ENCODE data around the gene AK9. TPM values are rescaled to one million over a fixed set of nuclear protein-coding genes. Genes with fewer than 3 reads are reported as not detected.
A peak's percentile ranks its signal among the peaks of the same experiment; 100 is the strongest.

AK9 gene
- polyA plus RNA-seq, 1 donor from 2014 or later: 27.7 TPM

DNA sequence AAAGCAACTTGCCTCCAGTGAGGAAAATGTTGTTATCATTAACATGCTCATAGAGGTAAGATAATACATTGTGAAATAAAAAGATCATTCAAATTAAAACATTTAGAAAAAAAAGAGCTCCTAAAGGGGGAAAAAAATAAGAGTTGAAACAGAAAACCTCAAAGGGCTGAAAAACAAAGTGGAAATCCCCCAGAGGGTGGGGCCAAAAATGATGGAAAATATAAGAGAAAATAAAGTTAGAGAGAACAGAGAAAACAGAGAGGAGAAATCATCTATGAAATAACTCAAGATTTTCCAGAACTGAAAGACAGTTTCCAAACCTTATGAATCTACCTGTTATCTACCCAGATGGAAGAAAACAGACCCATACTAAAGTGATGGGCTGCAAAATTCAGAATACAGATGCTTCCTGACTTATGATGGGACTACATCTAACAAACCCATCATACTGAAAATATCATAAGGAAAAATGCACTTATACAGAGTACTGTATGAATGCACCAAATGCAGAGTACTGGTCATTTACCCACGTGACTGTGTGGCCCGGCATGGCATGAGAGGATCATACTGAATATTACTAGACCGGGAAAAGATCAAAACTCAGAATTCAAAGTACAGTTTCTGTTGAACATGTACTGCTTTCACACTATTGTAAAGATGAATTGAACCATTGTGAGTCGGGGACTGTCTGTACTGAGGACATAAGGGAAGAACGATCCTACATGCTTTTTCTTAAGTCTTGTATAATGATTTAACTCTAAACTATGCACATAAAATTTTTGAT lies 212.0 kb downstream of the AK9 start:
- TF ChIP-seq CTCF (IDR thresholded peaks at IDR 0.05; ENCODE audit: poor library complexity, severe bottlenecking) (no peak), RAD21 (conservative IDR thresholded peaks at IDR 0.05) (no peak), TAF1 (IDR thresholded peaks at IDR 0.05; ENCODE audit: low read depth) (no peak), REST (IDR thresholded peaks at IDR 0.05; ENCODE audit: borderline replicate concordance) (no peak), MXI1 (conservative IDR thresholded peaks at IDR 0.05; ENCODE audit: poor library complexity, severe bottlenecking) (no peak), SMC3 (conservative IDR thresholded peaks at IDR 0.05; ENCODE audit: poor library complexity) (no peak), POLR2AphosphoS5 (IDR thresholded peaks at IDR 0.05) (no peak), EP300 (conservative IDR thresholded peaks at IDR 0.05; ENCODE audit: poor library complexity, severe bottlenecking) (no peak), EZH2 (IDR thresholded peaks at IDR 0.05; ENCODE audit: borderline replicate concordance, insufficient read depth, low read length, poor library complexity, severe bottlenecking) (no peak)
- H3K9me2 ChIP-seq (ENCODE audit: insufficient read depth, low read length): no peaks in the 10 kb centered on the region
- no peaks in the 10 kb centered on the region for H3F3A ChIP-seq (ENCODE audit: insufficient read depth, low read length, poor library complexity, severe bottlenecking)
- no peak overlapping the region for H2AFZ ChIP-seq (ENCODE audit: low read depth, low read length)
- H3K4me3 ChIP-seq (ENCODE audit: low read length): peak overlapping the region; percentile 42
- no peaks in the 10 kb centered on the region for H3K36me3 ChIP-seq (ENCODE audit: insufficient read depth, low read length)
- no peak overlapping the region for H3K4me2 ChIP-seq (ENCODE audit: low read length)
- H3K79me2 ChIP-seq (replicated peaks; ENCODE audit: insufficient read depth, low read length): no peaks in the 10 kb centered on the region
- H4K20me1 ChIP-seq (ENCODE audit: insufficient read depth): no peaks in the 10 kb centered on the region
- H3K27me3 ChIP-seq (ENCODE audit: insufficient read depth, low read depth, low read length): no peaks in the 10 kb centered on the region
- no peak overlapping the region for H3K27ac ChIP-seq (ENCODE audit: low read length)
- H3K9me3 ChIP-seq (ENCODE audit: low read length): no peaks in the 10 kb centered on the region
- H3K9ac ChIP-seq (ENCODE audit: low read length): no peak overlapping the region

DNA sequence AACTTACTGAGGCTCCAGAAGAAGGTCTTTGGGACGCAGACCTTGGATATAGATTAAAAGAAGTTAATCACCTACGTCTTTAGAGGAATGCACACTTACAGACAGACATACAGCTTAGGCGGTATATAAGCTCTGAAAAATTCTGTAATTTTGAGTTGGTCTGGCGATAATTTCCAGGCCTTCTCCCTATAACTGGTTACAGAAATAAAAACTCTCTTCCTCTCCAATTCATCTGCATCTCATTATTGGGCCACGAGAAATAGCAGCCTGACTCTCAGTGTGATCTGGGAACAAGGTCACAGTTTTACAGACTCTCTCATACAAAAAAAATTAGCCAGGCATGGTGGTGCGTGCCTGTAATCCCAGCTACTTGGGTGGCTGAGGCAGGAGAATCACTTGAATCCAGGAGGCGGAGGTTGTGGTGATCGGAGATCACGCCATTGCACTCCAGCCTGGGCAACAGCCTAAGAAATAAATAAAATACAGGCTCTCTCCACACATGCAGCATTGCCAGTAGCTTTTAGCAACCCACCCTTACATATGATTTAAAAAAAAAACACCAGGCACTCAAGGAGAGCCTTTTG lies 212.7 kb downstream of the AK9 start:
- H3K9me2 ChIP-seq (ENCODE audit: insufficient read depth, low read length): no peaks in the 10 kb centered on the region
- H3K9me3 ChIP-seq (ENCODE audit: low read length): no peaks in the 10 kb centered on the region
- H3K27me3 ChIP-seq (ENCODE audit: insufficient read depth, low read depth, low read length): no peaks in the 10 kb centered on the region
- no peaks in the 10 kb centered on the region for H4K20me1 ChIP-seq (ENCODE audit: insufficient read depth)
- no peak overlapping the region for H2AFZ ChIP-seq (ENCODE audit: low read depth, low read length)
- no peak for TF ChIP-seq TAF1 (IDR thresholded peaks at IDR 0.05; ENCODE audit: low read depth)
- TF ChIP-seq CTCF (IDR thresholded peaks at IDR 0.05; ENCODE audit: poor library complexity, severe bottlenecking): no peak
- no peak for TF ChIP-seq MXI1 (conservative IDR thresholded peaks at IDR 0.05; ENCODE audit: poor library complexity, severe bottlenecking)
- TF ChIP-seq POLR2AphosphoS5 (IDR thresholded peaks at IDR 0.05): no peak
- no peak for TF ChIP-seq SMC3 (conservative IDR thresholded peaks at IDR 0.05; ENCODE audit: poor library complexity)
- TF ChIP-seq RAD21 (conservative IDR thresholded peaks at IDR 0.05): no peak
- TF ChIP-seq EZH2 (IDR thresholded peaks at IDR 0.05; ENCODE audit: borderline replicate concordance, insufficient read depth, low read length, poor library complexity, severe bottlenecking): no peak
- TF ChIP-seq REST (IDR thresholded peaks at IDR 0.05; ENCODE audit: borderline replicate concordance): no peak
- TF ChIP-seq EP300 (conservative IDR thresholded peaks at IDR 0.05; ENCODE audit: poor library complexity, severe bottlenecking): no peak
- H3K4me3 ChIP-seq (ENCODE audit: low read length): peak overlapping the region; percentile 42
- H3K4me2 ChIP-seq (ENCODE audit: low read length): no peak overlapping the region
- no peak overlapping the region for H3K27ac ChIP-seq (ENCODE audit: low read length)
- H3K36me3 ChIP-seq (ENCODE audit: insufficient read depth, low read length): peaks cover 4% of the 10 kb centered on the region
- H3K79me2 ChIP-seq (replicated peaks; ENCODE audit: insufficient read depth, low read length): no peaks in the 10 kb centered on the region
- H3K9ac ChIP-seq (ENCODE audit: low read length): no peak overlapping the region
- H3F3A ChIP-seq (ENCODE audit: insufficient read depth, low read length, poor library complexity, severe bottlenecking): no peaks in the 10 kb centered on the region

Measured in neural cell (in vitro differentiated cells).